Measurements from ENCODE around the gene SMIM15. TPM values are rescaled to one million over a fixed set of nuclear protein-coding genes. Genes with fewer than 3 reads are reported as not detected.

The SMIM15 gene
- total and polyA plus RNA-seq, 5 donors from 2014 or later: 15.9 to 73.1 (median 44.1) TPM

DNA sequence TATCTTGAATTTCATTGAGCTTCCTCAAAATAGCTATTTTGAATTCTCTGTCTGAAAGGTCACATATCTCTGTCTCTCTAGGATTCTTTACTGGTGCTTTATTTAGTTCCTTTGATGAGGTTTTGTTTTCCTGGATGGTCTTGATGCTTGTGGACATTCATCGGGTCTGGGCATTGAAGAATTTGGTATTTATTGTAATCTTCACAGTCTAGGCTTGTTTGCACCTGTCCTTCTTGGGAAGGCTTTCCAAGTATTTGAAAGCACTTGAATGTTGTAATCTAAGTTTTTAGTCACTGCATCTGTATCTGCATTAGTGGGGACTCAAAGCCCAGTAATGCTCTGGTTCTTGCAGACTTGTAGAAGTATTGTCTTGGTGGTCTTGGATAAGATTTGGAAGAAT lies 47.8 kb downstream of the SMIM15 start:
- peaks cover 28% of the 10 kb centered on the region for H3K36me3 Mint-ChIP-seq

More for the DNA sequence above, 47.8 kb downstream of the SMIM15 start:
- no peaks in the 10 kb centered on the region for H3K4me1 ChIP-seq (ENCODE audit: control insufficient read depth, insufficient read depth, low read length, poor library complexity, severe bottlenecking)
- no peak overlapping the region for H3K27ac ChIP-seq (ENCODE audit: insufficient read depth, low read length, poor library complexity, severe bottlenecking)
- Mint-ChIP-seq H3K27ac (no peak overlapping the region), H3K27me3 (peaks cover 6% of the 10 kb centered on the region), H3K9me3 (peaks cover 3 to 20% (median 10%) of the 10 kb centered on the region in 7 donors), H3K4me1 (peaks cover 0 to 5% (median 5%) of the 10 kb centered on the region in 4 donors), H3K4me3 (no peak overlapping the region)
- ATAC-seq (ENCODE audit: low read depth in 2 of 2) (no peak), DNase-seq (no peak)
- H3K27me3 ChIP-seq (ENCODE audit: control insufficient read depth, insufficient read depth, low read length): no peaks in the 10 kb centered on the region
- peaks cover 3% of the 10 kb centered on the region for H3K36me3 ChIP-seq (ENCODE audit: control insufficient read depth, insufficient read depth, low read length)
- no peaks in the 10 kb centered on the region for H3K9me3 ChIP-seq (ENCODE audit: control insufficient read depth in 2 of 2, low read length in 2 of 2)
- no peak overlapping the region for H3K4me3 ChIP-seq (ENCODE audit: low read depth, low read length)

Other genes starting within 250 kb of the SMIM15 start
- 6.1 TPM for gene ERCC8, start 217.4 kb downstream of the SMIM15 start, total RNA-seq
- gene ERCC8, start 217.4 kb downstream of the SMIM15 start, polyA plus RNA-seq: 10 to 100 TPM; 10.2 to 16.2 (median 12.0) TPM
- 11.2 TPM for gene NDUFAF2, start 217.3 kb downstream of the SMIM15 start, total RNA-seq
- 10 to 100 TPM; 29.8 to 37.6 (median 35.4) TPM for gene NDUFAF2, start 217.3 kb downstream of the SMIM15 start, polyA plus RNA-seq
- gene ZSWIM6, start 169.8 kb upstream of the SMIM15 start, total RNA-seq: 12.2 TPM
- gene ZSWIM6, start 169.8 kb upstream of the SMIM15 start, polyA plus RNA-seq: under 1 TPM; 0.41 to 0.84 (median 0.58) TPM